SU-DHL-6 (cell line): ENCODE results near the gene RTF2.

Experiments used
- EZH2phosphoT487 ChIP-seq: fragments of 200-600 bp; sonication (generic), shearing (Covaris generic); conservative IDR thresholded peaks from 2 replicates; pipeline ENCODE4 v1.6.1; 2018; ENCODE audit warnings: mild to moderate bottlenecking, antibody characterized with exemption, low read length, moderate library complexity, mixed read lengths
- TF ChIP-seq, protein P1 (sequence below): fragments of 200-600 bp; sonication (generic); IDR thresholded peaks from one replicate; pipeline ENCODE4 v1.5.1; 2017; ENCODE audit warnings: antibody characterized with exemption, mild to moderate bottlenecking, low read length, moderate library complexity; ENCODE audit not compliant: insufficient read depth, poor library complexity, severe bottlenecking

DNA sequence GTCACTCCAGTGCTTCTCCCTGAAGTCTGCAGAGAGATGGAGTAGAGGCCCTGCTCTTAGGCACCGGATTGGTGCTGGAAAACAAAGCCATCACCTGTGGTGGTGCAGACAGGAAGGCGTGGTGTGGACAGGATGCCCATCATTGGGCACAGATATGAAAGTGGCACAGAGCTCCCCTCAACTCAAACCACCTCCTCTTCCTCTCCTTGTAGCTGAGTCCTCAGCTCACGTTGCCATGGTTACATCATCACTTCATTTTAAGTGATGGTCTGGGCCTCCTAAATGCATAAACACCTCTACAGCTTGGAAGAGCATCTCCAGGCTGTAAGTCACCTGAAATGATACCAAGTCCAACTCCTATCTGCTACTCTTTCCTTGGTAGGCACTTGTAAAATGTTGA, 8.0 kb upstream of the RTF2 start:
- TF ChIP-seq, protein P1, sequence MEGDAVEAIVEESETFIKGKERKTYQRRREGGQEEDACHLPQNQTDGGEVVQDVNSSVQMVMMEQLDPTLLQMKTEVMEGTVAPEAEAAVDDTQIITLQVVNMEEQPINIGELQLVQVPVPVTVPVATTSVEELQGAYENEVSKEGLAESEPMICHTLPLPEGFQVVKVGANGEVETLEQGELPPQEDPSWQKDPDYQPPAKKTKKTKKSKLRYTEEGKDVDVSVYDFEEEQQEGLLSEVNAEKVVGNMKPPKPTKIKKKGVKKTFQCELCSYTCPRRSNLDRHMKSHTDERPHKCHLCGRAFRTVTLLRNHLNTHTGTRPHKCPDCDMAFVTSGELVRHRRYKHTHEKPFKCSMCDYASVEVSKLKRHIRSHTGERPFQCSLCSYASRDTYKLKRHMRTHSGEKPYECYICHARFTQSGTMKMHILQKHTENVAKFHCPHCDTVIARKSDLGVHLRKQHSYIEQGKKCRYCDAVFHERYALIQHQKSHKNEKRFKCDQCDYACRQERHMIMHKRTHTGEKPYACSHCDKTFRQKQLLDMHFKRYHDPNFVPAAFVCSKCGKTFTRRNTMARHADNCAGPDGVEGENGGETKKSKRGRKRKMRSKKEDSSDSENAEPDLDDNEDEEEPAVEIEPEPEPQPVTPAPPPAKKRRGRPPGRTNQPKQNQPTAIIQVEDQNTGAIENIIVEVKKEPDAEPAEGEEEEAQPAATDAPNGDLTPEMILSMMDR, result no peak
- TF ChIP-seq EZH2phosphoT487, result no peak
